A549 (cell line): ENCODE results near the gene COMT.

ENCODE experiments used
- CEBPB ChIP-seq, 2 experiments: fragments of >200 bp in 1 of 2; sonication (Bioruptor Twin) in 1 of 2; formaldehyde crosslinking in 1 of 2; IDR thresholded peaks; 2 replicates each; pipeline ENCODE4 v1.6.1; 2012 to 2016
- EP300 ChIP-seq, 2 experiments: fragments of >200 bp; sonication (Bioruptor Twin); formaldehyde crosslinking; IDR thresholded peaks; 2 replicates in 1 of 2; 3 replicates in 1 of 2; pipeline ENCODE4 v1.6.1; 2016 to 2017
- JUN ChIP-seq, 2 experiments: fragments of >200 bp; sonication (Bioruptor Twin); formaldehyde crosslinking; IDR thresholded peaks; 2 replicates in 1 of 2; 3 replicates in 1 of 2; pipeline ENCODE4 v1.6.1; 2016 to 2017
- MAX ChIP-seq: IDR thresholded peaks from 2 replicates; pipeline ENCODE4 v1.6.1; 2012
- POLR2A ChIP-seq: IDR thresholded peaks from 2 replicates; pipeline ENCODE4 v1.6.1; 2012; ENCODE audit warnings: mild to moderate bottlenecking, low read length
- POLR2AphosphoS2 ChIP-seq: conservative IDR thresholded peaks from 2 replicates; pipeline ENCODE4 v1.6.1; 2012; ENCODE audit warnings: low read length, improper control_type of control experiment, inconsistent platforms
- RAD21 ChIP-seq, 2 experiments: fragments of >200 bp in 1 of 2; sonication (Bioruptor Twin) in 1 of 2; formaldehyde crosslinking in 1 of 2; IDR thresholded peaks in 1 of 2; conservative IDR thresholded peaks in 1 of 2; 2 replicates in 1 of 2; 3 replicates in 1 of 2; pipeline ENCODE4 v1.6.1; 2012 to 2018; ENCODE audit warnings: inconsistent platforms in 1 of 2
- RARB ChIP-seq: fragments of 250-450 bp; sonication (Bioruptor Pico); IDR thresholded peaks from 2 replicates; pipeline ENCODE4 v1.8.0; 2021; ENCODE audit warnings: mild to moderate bottlenecking, moderate library complexity
- TF ChIP-seq, protein P1 (sequence below): fragments of >200 bp; sonication (Bioruptor Twin); formaldehyde crosslinking; IDR thresholded peaks from 3 replicates; pipeline ENCODE4 v1.5.1; 2016
- TF ChIP-seq, protein P2 (sequence below): fragments of 200-600 bp; sonication (generic); IDR thresholded peaks from 2 replicates; pipeline ENCODE4 v1.6.1; 2016; ENCODE audit warnings: antibody characterized with exemption, mild to moderate bottlenecking, moderate library complexity

DNA sequence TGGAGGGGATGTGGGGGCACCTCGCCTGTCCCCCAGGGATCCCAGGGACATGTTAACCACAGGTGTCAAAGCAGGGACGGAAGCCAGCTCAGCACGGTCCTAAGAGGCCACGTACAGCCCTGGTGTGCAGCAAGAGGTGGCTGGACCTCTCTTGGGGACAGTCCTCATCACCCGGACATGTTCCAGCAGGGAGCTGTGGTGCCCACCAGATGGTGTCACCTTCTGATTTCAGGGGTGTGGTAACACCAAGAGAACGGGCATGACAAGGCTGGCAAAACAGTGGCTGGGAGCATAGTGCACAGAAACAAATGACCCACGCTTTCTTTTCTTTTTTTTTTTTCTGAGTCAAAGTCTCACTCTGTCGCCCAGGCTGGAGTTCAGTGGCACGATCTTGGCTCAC lies 25.6 kb upstream of the COMT start:
- TF ChIP-seq JUN (IDR thresholded peaks at IDR 0.05) (no peak), EP300 (IDR thresholded peaks at IDR 0.05) (no peak), CEBPB (IDR thresholded peaks at IDR 0.05) (no peak), MAX (no peak), RAD21 (conservative IDR thresholded peaks at IDR 0.05 in 1 of 2, IDR thresholded peaks at IDR 0.05 in 1 of 2) (no peak), POLR2AphosphoS2 (no peak), RARB (CRISPR knock-in tag) (no peak), POLR2A (no peak)
- TF ChIP-seq, protein P1, sequence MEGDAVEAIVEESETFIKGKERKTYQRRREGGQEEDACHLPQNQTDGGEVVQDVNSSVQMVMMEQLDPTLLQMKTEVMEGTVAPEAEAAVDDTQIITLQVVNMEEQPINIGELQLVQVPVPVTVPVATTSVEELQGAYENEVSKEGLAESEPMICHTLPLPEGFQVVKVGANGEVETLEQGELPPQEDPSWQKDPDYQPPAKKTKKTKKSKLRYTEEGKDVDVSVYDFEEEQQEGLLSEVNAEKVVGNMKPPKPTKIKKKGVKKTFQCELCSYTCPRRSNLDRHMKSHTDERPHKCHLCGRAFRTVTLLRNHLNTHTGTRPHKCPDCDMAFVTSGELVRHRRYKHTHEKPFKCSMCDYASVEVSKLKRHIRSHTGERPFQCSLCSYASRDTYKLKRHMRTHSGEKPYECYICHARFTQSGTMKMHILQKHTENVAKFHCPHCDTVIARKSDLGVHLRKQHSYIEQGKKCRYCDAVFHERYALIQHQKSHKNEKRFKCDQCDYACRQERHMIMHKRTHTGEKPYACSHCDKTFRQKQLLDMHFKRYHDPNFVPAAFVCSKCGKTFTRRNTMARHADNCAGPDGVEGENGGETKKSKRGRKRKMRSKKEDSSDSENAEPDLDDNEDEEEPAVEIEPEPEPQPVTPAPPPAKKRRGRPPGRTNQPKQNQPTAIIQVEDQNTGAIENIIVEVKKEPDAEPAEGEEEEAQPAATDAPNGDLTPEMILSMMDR: no peak
- TF ChIP-seq, protein P2, sequence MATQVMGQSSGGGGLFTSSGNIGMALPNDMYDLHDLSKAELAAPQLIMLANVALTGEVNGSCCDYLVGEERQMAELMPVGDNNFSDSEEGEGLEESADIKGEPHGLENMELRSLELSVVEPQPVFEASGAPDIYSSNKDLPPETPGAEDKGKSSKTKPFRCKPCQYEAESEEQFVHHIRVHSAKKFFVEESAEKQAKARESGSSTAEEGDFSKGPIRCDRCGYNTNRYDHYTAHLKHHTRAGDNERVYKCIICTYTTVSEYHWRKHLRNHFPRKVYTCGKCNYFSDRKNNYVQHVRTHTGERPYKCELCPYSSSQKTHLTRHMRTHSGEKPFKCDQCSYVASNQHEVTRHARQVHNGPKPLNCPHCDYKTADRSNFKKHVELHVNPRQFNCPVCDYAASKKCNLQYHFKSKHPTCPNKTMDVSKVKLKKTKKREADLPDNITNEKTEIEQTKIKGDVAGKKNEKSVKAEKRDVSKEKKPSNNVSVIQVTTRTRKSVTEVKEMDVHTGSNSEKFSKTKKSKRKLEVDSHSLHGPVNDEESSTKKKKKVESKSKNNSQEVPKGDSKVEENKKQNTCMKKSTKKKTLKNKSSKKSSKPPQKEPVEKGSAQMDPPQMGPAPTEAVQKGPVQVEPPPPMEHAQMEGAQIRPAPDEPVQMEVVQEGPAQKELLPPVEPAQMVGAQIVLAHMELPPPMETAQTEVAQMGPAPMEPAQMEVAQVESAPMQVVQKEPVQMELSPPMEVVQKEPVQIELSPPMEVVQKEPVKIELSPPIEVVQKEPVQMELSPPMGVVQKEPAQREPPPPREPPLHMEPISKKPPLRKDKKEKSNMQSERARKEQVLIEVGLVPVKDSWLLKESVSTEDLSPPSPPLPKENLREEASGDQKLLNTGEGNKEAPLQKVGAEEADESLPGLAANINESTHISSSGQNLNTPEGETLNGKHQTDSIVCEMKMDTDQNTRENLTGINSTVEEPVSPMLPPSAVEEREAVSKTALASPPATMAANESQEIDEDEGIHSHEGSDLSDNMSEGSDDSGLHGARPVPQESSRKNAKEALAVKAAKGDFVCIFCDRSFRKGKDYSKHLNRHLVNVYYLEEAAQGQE: no peak
